ENCODE results near the gene ALK.

- TF ChIP-seq POLR2A (IDR thresholded peaks at IDR 0.05; ENCODE audit: low read length) (no peak), GATA1 (IDR thresholded peaks at IDR 0.05; ENCODE audit: low read depth, low read length) (no peak)
These were observed 451.4 kb downstream of the ALK start for GRCh38 chr2:29469961-29470360.
